SKM-1 treated with dmso at 0.1 percent for 144 hours (cell line): ENCODE measurements around the gene CCL14.
"Not testable (repeated sequence)": the region's sequence is repeated elsewhere in the genome, so short reads cannot be mapped to it uniquely, and the experiment has no call there.

ENCODE experiments used
- DNase-seq: peaks from one replicate; lab custom pipeline; 2025; ENCODE audit not compliant: unreplicated experiment; lab: John Stamatoyannopoulos, UW

The CCL14 gene

DNA sequence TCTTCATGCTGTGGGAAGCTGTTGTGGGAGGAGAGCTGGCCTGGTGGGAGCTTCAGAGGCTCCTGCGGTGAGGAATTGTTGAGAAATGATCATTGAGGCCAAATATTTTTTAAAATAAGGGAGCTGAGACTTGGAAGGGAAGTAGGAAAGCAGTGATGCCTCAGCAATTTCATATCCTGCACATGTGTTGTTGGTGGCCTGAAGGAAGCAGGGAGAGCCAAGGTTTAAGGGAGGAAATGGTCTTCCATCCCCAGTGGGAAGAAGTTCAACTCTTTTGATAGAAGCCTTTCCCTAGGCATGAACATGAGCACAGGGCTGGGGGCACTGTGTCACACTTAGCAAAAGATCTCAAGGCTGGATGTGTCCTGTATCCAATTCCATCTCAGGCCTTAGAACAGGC, at the start of gene CCL14:
TSS of gene CCL14 (minus strand) at position 87 of the 400 bp plus-strand sequence. CDS start at position 7, 80 bp downstream.
- DNase-seq: no peak

DNA sequence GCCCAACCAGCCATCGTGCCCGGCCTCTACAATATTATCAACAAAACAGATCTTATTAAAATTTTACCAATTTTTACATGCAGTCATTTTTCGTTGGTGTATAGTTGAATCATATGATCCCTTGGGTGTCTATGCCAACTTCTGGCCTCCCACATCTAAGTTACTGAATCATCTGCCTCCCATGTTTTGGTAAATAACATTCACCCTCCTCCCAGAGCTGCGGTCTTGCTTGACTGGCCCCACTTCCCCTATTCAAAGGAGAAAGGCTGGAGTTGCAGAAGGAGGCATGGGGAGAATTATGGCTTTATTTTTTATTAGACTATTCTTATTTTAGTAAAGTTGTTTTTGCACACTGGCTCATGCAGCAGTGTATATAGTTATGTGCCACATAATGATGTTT, 49.7 kb upstream of the CCL14 start:
- no peak for DNase-seq

DNA sequence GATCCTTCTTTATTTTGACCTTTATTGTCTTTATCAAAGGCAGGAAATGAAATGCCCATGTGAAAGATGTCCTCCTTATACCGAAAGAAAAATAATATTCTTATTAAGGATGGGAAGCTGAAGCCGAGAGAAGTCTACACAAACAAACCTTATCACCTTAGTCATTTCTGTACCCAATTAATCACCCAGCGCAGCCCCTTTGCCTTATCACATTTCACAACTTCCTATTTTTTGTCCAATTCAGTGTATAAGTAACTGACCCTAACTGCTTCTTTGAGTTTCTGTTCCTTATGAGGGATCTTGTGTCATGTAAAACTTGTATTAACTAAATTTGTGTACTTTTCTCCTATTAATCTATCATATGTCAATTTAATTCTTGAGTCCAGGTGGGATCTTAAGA, 47.6 kb upstream of the CCL14 start:
- DNase-seq: peak; percentile 54

DNA sequence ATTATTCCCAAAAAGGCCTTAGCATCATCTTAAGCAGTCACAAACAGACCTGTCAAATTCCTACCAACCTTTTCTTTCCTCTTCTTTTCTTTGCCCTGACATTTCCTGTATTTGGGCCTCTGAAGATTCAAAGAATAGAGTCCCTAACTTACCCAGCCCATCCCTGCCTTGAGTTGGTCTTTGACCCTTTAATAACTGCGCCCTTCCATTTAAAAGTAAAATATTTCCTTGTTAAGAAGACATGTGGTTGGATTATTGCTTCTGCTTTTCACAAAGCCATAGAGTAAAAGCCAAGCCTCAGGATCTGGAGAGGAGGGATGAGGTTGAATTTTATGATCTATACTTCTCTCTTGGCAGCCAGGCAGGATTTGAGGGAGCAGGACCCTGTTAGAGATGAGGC, 44.4 kb upstream of the CCL14 start:
- no peak for DNase-seq

- DNase-seq: no peak
These were observed 41.2 kb upstream of the CCL14 start for GRCh38 chr17:36027761-36028160.

DNA sequence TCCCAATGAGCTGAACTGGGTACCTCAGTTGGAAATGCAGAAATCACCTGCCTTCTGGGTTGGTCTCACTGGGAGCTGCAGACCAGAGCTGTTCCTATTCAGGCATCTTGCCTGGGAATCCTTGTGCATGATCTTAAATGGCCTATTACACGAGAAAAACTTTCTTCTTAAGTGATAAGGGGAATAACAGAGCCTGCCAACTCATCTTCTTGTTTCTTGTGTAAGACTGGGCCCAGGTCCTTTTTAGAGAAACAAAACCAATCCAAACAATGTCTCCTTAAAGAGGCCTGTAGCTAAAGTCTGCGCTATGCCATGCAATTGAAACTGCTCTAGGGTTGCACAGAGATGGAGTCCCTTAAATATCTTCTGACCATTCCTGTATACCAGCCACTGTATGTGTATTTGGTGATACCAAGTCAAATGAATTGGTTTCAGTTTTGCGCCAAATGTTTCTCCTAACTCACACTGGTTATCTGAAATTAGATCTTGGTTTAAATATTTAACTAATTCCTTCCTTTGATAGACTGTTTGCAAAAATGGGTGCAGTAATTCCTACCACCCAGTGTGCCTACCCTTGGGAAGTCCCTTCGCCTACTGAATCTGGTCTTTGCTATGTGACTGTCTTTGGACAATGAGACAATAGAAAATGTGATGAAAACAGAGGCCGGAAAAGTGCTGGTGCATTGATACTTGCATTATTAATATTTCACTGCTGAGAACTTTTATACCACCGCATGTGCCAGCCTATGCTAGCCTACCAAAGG, 37.8 kb upstream of the CCL14 start:
- no peak for DNase-seq

GRCh38 chr17:36019423-36019822, 32.9 kb upstream of the CCL14 start:
- no peak for DNase-seq

DNA sequence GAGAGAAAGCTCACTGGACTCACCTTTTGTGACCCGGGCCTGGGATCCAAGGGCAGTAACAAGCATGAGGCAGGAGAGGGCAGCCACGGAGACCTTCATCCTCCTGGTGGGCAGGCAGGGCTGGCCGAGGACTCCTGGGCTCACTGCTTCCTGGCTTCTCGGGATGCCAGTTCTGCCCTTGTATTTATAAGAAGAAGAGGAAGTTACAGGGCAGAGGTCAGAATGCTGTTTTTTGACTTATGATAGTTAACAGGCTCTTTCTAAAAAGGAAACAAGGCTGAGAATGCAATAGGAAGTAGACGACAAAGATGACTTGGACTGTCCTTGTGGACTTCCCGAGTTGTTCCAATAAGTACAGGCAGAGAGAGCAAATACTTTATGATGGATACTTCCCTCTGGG, 31.3 kb upstream of the CCL14 start, which contains the start of gene CCL23:
TSS of gene CCL23 (minus strand) at position 174 of the 400 bp plus-strand sequence. CDS start at position 99, 75 bp downstream.
- peak; percentile 63 for DNase-seq

DNA sequence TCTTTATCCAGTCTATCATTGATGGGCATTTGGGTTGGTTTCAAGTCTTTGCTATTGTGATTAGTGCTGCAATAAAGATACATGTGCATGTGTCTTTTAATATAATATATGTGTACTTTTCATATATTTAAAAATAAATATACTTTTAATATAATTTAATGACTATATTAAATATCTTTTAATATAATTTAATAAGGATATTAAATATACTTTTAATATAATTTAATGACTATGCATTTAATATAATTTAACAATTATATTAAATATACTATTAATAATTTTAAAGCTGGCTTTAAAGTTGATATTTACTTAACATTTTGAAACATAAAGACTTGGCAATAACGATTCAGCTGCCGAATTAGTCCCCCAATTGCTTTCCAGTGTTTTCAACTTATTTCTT, 30.0 kb upstream of the CCL14 start:
- DNase-seq: no peak

DNA sequence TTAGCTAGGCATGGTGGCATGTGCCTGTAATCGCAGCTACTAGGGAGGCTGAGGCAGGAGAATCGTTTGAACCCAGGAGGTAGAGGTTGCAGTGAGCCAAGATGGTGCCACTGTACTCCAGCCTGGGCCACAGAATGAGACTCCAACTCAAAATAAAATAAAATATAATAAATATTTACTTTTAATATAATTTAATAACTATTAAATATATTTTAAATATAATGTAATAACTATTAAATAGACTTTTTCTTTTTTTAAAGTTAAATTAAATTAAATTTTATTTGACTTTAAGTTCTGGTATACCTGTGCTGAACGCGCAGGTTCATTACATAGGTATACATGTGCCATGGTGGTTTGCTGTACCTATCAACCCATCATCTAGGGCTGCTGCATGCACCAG, 29.4 kb upstream of the CCL14 start:
- not testable (repeated sequence) for DNase-seq

- no peak for DNase-seq
These were observed 28.4 kb upstream of the CCL14 start for GRCh38 chr17:36014946-36015345.

DNA sequence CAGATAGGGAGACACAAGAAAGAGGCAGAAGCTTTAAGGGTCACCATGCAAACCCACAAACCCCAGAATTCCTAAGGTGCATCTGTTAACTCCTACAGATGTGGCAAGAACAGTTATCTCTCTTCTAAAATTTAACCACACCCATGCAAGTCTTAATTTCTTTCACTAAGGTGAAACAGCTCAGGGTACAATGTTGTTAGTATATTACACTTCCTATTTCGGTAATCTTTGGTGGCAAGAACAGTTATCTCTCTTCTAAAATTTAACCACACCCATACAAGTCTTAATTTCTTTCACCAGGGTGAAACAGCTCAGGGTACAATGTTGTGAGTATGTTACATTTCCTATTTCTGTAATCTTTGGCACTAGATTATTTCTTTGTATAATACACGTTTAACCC, 24.7 kb upstream of the CCL14 start:
- no peak for DNase-seq

- DNase-seq: no peak
These were observed 22.6 kb upstream of the CCL14 start for GRCh38 chr17:36008998-36009665.

GRCh38 chr17:36004594-36005108, 18.1 kb upstream of the CCL14 start:
- DNase-seq: no peak

DNA sequence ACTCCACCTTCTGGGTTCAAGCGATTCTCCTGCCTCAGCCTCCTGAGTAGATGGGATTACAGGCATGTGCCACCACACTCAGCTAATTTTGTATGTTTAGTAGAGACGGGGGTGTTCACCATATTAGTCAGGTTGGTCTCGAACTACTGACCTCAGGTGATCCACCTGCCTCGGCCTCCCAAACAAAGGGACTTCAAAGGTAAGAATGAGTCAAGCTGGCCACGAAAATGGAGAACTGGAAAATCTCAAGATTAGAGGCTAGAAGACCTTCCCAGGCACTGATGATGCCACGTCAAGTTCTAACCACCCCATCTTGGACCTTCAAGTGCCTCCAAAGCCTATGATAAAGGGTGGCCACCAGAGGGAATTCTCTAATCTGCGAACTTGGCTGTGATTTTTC, 16.1 kb upstream of the CCL14 start:
- no peak for DNase-seq

- no peak for DNase-seq
These were observed 15.5 kb upstream of the CCL14 start for GRCh38 chr17:36001862-36002603.

DNA sequence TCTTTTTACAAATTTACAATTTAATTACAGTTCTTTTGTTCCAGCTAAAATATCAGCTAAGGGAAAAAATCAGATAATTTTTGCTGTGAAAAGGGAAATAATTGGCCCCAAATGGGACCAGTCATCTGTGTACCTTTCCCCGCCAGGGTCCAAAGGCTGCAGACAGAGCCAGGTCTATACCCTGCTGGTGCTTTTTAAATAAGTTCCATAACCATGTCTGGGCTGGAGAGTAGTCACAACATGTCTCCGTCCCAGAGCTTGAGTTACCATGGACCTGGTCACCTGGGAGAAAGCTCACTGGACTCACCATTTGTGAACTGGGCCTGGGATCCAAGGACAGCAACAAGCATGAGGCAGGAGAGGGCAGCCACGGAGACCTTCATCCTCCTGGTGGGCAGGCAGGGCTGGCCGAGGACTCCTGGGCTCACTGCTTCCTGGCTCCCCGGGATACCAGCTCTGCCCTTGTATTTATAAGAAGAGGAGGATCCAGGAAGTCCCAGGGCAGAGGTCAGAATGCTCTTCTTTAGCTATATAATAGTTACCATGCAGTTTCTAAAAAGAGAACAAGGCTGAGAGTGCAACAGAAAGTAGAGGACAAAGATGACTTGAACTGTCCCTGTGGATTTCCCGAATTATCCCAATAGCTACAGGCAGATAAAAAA, 14.7 kb upstream of the CCL14 start, which contains the start of gene CCL15:
TSS of gene CCL15 (minus strand) at position 444 of the 662 bp plus-strand sequence. CDS start at position 383, 61 bp downstream.
- no peak for DNase-seq

DNA sequence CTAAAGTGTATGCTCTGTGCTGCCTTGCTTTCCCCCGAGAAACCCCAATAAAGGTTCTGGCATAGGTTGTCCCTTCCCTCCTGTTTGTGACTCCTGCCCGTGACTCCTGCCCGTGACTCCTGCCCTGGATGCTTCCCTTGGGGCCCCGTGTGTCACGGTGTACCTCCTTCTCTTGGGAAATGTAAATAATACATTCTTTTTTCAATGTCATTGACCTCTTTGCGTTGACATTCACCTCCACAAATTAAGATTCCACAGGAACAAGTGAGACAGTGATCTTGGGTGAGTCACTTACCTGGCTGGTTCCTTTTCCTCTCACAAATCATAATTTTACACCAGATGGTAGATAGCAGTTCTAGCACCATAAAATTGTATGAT, 14.2 kb upstream of the CCL14 start:
- DNase-seq: no peak

DNA sequence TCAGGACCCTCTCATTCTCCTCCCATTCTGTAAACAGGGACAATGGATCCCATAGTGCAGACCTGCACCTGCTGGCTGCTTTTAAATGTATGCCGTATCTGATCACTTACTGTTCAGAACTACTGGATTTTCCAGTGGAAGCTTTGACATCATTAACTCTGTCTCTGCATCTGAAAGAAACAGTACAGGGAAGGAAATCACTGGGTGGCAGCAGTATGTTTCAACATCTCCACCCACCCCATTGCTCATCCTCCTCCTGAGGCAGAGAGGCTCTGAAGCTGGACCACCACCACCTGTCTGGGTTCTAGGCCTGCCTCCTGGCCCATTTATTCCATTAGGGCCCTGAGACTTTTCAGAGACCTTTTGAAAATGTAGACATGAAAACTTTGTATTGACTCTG, 12.2 kb upstream of the CCL14 start:
- DNase-seq: no peak

DNA sequence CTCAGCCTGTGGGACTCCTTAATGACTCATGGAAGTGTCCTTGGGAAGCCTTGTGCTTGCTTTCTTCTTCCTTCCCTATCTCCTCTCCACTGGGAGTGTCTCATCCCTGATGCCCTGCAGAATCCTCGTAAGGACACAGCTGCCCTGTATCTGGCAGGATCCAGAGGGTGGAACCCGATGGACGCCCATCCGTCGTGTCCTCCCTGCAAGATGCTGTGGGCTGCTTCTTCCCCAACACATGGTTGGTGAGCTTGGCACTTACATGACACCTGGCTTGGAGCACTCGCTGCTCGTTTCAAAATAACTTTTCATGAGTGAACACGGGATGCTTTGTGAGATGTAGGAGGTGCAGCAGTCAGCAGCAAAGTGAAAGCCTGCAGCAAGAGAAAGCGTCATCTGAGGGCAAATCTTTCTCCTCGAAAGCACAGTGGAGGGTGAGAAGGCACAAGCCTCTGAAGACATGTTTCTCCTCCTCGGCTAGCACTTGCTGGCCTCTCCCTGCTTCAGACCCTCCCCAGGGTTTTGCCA, 11.6 kb upstream of the CCL14 start:
- DNase-seq: no peak

DNA sequence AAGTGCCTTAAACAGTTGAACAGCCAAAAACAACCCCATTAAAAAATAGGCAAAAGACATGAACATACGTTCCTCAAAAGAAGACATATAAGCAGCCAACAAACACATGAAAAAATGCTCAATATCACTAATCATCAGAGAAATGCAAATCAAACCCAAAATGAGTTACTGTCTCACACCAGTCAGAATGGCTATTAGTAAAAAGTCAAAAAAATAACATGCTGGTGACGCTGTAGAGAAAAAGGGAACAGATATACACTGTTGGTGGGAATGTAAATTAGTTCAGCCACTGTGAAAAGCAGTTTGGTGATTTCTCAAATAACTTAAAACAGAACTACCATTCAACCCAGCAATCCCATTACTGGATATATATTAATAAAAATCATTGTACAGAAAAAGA, 8.8 kb upstream of the CCL14 start:
- not testable (repeated sequence) for DNase-seq
